ENCODE results near the gene SPAG6. TPM values are rescaled to one million over a fixed set of nuclear protein-coding genes. Genes with fewer than 3 reads are reported as not detected.

Gene SPAG6
- total RNA-seq, 2 experiments from 2014 or later: 0.70 to 0.90 TPM

Other genes with a start within 250 kb of the SPAG6 start
- gene EBLN1, start 127.5 kb upstream of the SPAG6 start, total RNA-seq: not detected
- gene COMMD3, start 29.1 kb upstream of the SPAG6 start, total RNA-seq: 10 to 100 TPM; 59.7 to 63.3 TPM
- gene BMI1, start 24.4 kb upstream of the SPAG6 start, total RNA-seq: 10 to 100 TPM; 26.2 to 26.4 TPM

Measured in activated CD8-positive, alpha-beta T cell treated with anti-CD3 and anti-CD28 coated beads, Interleukin-2, amount 10 ng/mL, durations not matched to agents 7 days and 5 days (primary cell).